HepG2 (cell line): ENCODE results near the gene TAS1R1.

Source experiments
- EZH2 ChIP-seq: conservative IDR thresholded peaks from 2 replicates; pipeline ENCODE4 v1.6.1; 2012; ENCODE audit warnings: mild to moderate bottlenecking, low read depth, low read length, moderate library complexity
- MYNN ChIP-seq: sonication (generic); formaldehyde crosslinking; IDR thresholded peaks from 2 replicates; pipeline ENCODE4 v1.4.0; 2020; ENCODE audit warnings: mild to moderate bottlenecking, low read depth, missing genetic modification reagents
- ZBTB49 ChIP-seq: sonication (generic); formaldehyde crosslinking; IDR thresholded peaks from 2 replicates; pipeline ENCODE4 v1.4.0; 2020; ENCODE audit warnings: missing genetic modification reagents, borderline replicate concordance
- ZNF235 ChIP-seq: sonication (generic); formaldehyde crosslinking; IDR thresholded peaks from 2 replicates; pipeline ENCODE4 v1.8.1; 2023; ENCODE audit warnings: mild to moderate bottlenecking, missing genetic modification reagents, borderline replicate concordance

- TF ChIP-seq MYNN (CRISPR knock-in tag) (no peak), ZNF235 (CRISPR knock-in tag) (no peak), EZH2 (no peak), ZBTB49 (CRISPR knock-in tag) (no peak)
Observed at GRCh38 chr1:6512908-6513280, 42.2 kb upstream of the TAS1R1 start.
